MV-4-11 (cell line): ENCODE data around the gene APOH.

Source experiments
- DNase-seq: peaks from one replicate; lab custom pipeline; 2025; lab: John Stamatoyannopoulos, UW

Gene APOH

GRCh38 chr17:66191593-66192377, 37.4 kb downstream of the APOH start, which contains the start of gene CEP112:
Gene CEP112, minus strand, starts transcription at chr17:66192133.
- DNase-seq = peak; percentile 61

- DNase-seq = no peak
Measured at GRCh38 chr17:66190738-66191592, 38.2 kb downstream of the APOH start.

GRCh38 chr17:66187718-66188117, 41.5 kb downstream of the APOH start:
- no peak for DNase-seq

- DNase-seq = no peak
Measured at GRCh38 chr17:66185862-66186261, 43.4 kb downstream of the APOH start.

GRCh38 chr17:66184392-66184791, 44.8 kb downstream of the APOH start:
- no peak for DNase-seq

- DNase-seq = no peak
Measured at GRCh38 chr17:66183529-66183928, 45.7 kb downstream of the APOH start.

- no peak for DNase-seq
Measured at GRCh38 chr17:66178642-66179041, 50.6 kb downstream of the APOH start.

- DNase-seq = no peak
Measured at GRCh38 chr17:66177048-66177447, 52.2 kb downstream of the APOH start.

GRCh38 chr17:66175892-66176291, 53.3 kb downstream of the APOH start:
- no peak for DNase-seq

- DNase-seq = no peak
Measured at GRCh38 chr17:66172691-66173223, 56.5 kb downstream of the APOH start.

GRCh38 chr17:66172144-66172543, 57.1 kb downstream of the APOH start:
- DNase-seq = no peak

- DNase-seq = no peak
Measured at GRCh38 chr17:66171692-66172091, 57.5 kb downstream of the APOH start.

GRCh38 chr17:66171172-66171571, 58.0 kb downstream of the APOH start:
- DNase-seq = no peak

- no peak for DNase-seq
Measured at GRCh38 chr17:66169839-66170238, 59.4 kb downstream of the APOH start.

GRCh38 chr17:66167189-66167815, 61.9 kb downstream of the APOH start:
- no peak for DNase-seq

GRCh38 chr17:66165537-66166123, 63.6 kb downstream of the APOH start:
- DNase-seq = no peak
